GM19455 (cell line): ENCODE measurements around the gene CAMKV.
A peak's percentile ranks its signal among the peaks of the same experiment; 100 is the strongest.
"Not testable (repeated sequence)": the region's sequence is repeated elsewhere in the genome, so short reads cannot be mapped to it uniquely, and the experiment has no call there.

ENCODE experiments used
- ATAC-seq: cut with Tn5 transposase; IDR thresholded peaks from one replicate; pipeline ENCODE4 v1.9.1; 2021; ENCODE audit not compliant: unreplicated experiment

The CAMKV gene

DNA sequence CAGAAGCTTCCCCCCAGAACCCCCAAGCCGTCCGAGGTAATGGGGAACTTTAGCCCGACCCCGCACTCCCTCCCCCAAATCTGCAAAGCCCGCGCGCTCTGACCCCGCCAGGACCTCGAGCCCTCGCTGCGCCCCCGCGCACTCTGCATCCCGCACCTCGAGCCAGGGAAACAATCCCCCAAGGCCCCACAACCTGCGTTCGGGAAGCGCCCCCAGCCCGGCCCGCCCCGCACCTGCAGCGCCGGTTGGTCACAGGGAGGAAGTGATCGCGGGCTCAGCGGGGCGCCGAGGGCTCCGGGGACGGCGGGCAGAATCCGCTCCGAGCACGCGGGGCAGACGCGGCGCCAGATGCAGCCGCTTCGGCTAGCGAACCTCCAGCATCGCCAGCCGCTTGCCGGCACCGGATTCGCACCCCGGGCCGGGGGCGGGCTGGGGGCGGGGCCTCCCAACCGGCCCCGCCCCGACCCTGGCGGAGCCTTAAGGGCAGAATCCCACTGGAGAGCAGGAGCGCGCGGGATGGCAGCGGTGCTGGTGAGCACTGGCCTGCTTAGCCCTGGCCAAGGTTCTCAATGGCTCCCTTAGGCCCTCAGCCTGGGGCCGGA, at the start of gene CAMKV:
Gene CAMKV, minus strand, starts transcription at position 382 of the 602 bp plus-strand sequence. CDS start 7,518 bp downstream, outside the sequence.
- no peak for ATAC-seq

DNA sequence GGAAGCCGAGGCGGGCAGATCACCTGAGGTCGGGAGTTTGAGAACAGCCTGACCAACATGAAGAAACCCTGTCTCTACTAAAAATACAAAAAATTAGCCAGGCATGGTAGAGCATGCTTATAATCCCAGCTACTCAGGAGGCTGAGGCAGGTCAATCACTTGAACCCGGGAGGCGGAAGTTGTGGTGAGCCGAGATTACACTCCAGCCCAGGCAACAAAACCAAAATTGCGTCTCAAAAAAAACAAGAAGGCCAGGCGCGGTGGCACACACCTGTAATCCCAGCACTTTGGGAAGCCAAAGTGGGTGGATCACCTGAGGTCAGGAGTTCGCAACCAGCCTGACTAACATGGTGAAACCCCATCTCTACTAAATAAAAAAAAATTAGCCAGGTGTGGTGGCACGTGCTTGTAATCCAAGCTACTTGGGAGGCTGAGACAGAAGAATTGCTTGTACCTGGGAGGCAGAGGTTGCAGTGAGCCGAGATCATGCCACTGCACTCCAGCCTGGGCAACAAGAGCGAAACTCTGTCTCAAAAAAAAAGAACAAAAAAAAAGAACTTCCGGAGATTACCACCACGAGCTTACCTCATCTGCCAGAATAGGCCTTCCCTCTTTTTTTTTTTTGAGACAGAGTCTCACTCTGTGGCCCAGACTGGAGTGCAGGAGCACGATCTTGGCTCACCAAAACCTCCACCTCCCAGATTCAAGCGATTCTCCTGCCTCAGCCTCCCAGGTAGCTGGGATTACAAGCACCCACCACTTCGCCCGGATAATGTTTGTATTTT, 48.3 kb upstream of the CAMKV start:
- ATAC-seq = not testable (repeated sequence)

- ATAC-seq = no peak
Observed at GRCh38 chr3:49916686-49917085, 47.0 kb upstream of the CAMKV start.

GRCh38 chr3:49914906-49915305, 45.2 kb upstream of the CAMKV start:
- ATAC-seq = no peak

DNA sequence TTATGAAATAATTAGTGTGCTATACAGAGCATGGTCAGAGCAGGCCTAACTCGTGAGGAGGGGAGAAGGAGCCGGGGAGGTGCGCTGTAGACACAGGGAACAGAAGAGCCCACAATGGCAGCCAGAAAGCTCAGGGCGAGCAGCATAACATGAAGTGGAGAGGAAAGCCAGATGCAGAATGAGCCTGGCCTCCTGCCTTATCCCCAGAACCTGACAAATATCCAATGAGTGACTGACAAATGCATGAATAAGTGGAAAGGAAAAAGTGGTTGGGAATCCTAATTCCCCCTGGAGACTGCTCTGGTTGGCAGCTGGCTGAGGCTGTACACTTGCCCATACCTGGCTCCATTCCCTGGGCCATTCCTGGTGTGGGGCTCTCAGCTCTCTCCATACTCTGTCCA, 43.2 kb upstream of the CAMKV start:
- no peak for ATAC-seq

DNA sequence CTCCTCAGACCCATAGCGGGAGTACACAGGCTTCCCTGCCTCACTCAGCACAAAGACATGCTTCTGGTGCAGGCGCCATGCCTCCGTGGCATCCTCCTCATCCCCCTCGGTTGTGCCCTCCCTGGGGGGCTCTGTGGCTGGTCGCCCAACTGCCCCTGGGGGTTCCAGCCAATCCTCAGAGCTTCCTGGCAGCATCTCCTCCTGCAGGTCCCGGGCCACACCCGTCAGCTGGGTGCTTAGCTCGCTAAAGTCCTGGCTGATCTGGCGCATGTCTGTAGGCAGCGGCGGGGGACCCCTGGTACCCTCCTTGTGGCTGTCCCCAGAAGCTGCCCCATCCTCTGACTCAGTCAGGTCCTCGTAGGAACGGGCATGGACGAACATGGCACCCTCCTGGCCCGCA, 41.9 kb upstream of the CAMKV start:
- ATAC-seq = no peak

DNA sequence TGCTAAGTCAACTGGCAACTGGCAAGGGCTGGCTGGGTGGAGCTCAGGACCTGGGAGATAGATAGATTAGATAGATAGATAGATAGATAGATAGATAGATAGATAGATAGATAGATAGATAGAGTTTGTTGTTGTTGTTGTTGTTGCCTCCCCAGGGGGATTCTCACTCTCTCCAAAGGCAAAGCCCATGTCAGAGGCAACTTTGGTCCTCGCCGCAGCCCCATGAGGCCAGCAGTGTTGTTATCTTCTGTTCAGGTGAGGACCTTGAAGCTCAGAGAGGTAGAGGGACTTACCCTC, 41.4 kb upstream of the CAMKV start:
- ATAC-seq = no peak

DNA sequence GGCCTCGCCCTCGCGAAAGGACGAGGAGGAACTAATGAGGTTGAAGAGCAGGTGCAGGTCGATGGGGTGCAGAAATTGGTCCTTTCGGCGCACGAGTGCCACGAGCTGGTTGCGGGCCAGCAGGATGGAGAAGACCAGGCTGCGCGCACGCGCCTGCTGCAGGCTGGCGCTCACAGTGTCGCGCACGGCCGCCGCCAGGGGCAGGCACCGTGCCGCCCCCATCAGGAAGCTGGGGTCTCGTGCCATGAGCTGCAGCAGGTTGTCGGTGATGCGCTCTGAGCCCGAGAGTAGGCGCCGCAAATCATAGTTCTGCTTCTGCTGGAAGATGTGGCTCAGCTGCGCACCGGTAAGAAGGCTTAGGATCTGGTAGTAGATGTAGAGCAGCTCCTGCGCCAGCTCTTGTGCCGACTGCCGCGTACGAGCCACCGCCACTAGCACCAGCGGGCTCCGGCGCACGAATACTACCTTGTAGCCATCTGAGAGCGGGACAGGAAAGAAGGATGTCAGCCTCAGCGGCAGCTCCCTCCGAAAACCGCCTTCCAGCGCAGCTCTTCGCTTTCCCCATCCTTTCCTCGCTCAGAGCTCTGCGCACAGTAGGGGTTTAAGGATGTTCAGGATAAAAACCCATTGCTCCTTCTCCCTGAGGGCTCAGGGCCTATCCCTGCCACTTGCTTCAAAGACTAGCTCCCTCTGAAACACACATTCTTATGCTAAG, 40.9 kb upstream of the CAMKV start:
- no peak for ATAC-seq

DNA sequence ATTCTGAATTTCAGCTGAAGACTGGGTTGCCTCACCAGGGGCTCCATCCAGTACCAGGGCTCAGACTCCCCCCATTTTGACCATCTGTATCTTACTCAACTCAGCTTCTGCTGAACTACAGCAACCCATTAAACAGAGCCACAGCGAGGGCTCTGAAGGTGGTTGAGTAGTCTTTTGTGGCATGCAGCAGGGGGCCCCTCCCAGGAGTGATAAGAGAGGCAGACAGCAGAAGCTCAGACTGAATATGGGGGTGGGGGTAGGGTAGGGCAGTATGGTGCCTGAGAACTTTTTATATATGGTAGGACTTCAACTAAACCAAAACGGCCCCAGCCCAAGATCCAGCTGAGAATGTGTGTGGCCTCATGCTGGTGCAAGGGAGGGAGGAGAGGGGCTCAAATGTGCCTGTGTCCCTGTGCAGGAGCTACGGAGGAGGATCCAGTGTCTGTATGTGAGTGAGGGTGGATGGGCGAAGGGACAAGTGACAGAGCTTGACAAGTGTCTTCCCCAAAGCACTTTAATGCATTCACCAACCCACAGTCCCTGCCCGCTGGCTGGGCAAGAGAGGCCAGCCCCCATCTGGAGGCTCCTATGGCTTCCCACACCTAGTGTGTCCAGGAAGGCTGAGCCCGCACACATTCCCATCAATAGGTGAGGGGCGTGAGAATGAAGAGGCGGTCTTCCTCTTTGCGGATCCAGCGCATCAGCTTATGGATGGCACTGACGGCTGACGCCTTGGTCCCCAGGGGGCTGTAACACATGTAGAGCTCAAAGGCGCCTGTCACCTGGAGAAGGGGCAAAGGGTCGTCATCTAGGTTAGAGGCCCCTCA, 38.9 kb upstream of the CAMKV start:
- ATAC-seq = no peak

DNA sequence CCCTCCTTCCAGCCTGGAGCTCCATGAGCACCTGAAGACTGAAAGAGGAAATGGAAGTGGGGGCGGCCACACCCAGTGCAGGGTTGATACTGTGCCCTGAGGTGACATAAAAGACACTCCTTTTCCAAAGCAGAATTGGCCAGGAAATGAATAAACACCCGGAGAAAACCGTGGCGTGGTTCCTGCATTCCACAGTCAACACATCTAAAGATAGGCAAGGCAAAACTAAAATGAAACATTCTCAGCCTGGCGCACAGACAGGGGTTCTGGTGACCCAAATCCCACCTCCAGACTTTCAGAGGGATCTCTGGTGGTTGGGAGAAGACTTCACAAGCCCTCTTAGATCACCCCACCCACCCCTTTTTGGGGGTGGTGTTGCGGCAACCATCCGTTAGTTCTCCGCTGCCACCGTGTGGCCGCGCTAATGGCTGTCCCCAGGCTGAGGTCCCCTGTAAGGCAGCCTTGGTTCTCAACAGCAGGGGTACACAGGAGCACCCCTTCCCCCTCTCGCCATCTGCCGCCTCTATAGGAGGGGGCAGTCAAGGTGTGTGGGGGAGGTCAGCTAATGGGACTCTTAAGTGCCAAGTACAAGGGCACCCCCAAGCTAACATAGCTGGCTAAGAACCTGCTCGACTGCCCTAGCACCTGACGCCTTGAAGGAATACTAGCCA, 36.5 kb upstream of the CAMKV start:
- ATAC-seq = no peak

DNA sequence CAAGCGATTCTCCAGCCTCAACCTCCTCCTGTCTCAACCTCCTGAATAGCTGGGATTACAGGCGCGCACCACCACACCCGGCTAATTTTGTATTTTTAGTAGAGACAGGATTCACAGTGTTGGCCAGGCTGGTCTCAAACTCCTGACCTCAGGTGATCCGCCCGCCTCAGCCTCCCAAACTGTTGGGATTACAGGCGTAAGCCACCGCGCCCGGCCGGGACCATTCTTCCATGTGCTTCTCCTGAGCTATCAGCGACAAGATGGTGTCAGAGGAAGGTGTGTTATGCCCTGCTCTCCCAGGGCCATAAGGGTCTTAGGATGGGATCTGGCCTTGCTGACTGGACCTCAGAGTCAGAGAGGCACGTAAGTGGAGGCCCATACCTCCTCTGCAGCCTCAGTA, 34.7 kb upstream of the CAMKV start:
- not testable (repeated sequence) for ATAC-seq

- peak; percentile 72 for ATAC-seq
Observed at GRCh38 chr3:49903451-49904424, 34.0 kb upstream of the CAMKV start, which contains the start of gene MST1R. MST1R (minus strand) TSS chr3:49903873; CDS start chr3:49903609, 264 bp downstream.

GRCh38 chr3:49902511-49903345, 33.0 kb upstream of the CAMKV start:
- ATAC-seq = no peak

- no peak for ATAC-seq
Observed at GRCh38 chr3:49901366-49902339, 31.9 kb upstream of the CAMKV start.

- no peak for ATAC-seq
Observed at GRCh38 chr3:49900491-49901153, 30.9 kb upstream of the CAMKV start.

DNA sequence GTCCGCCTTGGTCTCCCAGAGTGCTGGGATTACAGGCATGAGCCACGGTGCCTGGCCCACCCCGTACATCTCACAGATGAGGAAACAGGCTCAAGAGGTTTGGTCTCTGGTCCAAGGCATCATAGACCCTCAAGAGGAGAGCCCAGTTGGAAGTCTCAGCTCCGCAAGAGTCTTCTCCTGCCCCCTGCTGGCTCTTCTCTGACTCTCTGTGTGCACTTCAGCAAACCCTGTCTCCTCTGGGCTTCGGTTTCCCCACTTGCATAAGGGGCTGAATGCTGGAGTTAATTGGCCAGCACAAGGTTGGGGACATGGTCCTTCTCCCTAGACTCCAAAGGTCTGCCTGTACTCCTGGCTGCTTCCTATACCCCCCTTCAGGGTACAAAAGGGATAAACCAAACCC, 30.1 kb upstream of the CAMKV start:
- ATAC-seq = no peak

- no peak for ATAC-seq
Observed at GRCh38 chr3:49898991-49899390, 29.3 kb upstream of the CAMKV start.
